K562 (cell line): ENCODE results near the gene DCAF15. TPM values are rescaled to one million over a fixed set of nuclear protein-coding genes. Genes with fewer than 3 reads are reported as not detected.

ENCODE experiments used
- BCL6 ChIP-seq: fragments of 250-450 bp; sonication (Bioruptor Pico); IDR thresholded peaks from 2 replicates; pipeline ENCODE4 v1.4.0; 2020
- CHAMP1 ChIP-seq: fragments of 450-650 bp; IDR thresholded peaks from 2 replicates; pipeline ENCODE4 v1.6.1; 2016; ENCODE audit warnings: mild to moderate bottlenecking
- ELF4 ChIP-seq: fragments of 450-650 bp; formaldehyde crosslinking; IDR thresholded peaks from 2 replicates; pipeline ENCODE4 v1.4.0; 2022; ENCODE audit warnings: missing genetic modification characterization
- HBP1 ChIP-seq: fragments of 450-650 bp; formaldehyde crosslinking; IDR thresholded peaks from 2 replicates; pipeline ENCODE4 v1.4.0; 2022; ENCODE audit warnings: missing genetic modification characterization
- KDM1A ChIP-seq, 2 experiments: fragments of 450-650 bp; IDR thresholded peaks; 2 replicates each; pipeline ENCODE4 v1.6.1; 2016; ENCODE audit warnings: mild to moderate bottlenecking in 2 of 2
- LARP7 ChIP-seq: fragments of 450-650 bp; IDR thresholded peaks from 2 replicates; pipeline ENCODE4 v1.6.1; 2016
- MEF2D ChIP-seq: conservative IDR thresholded peaks from 2 replicates; pipeline ENCODE4 v1.6.1; 2016; ENCODE audit warnings: low read depth, missing genetic modification characterization, missing compliant biosample characterization
- NBN ChIP-seq: fragments of 450-650 bp; IDR thresholded peaks from 2 replicates; pipeline ENCODE4 v1.6.1; 2016; ENCODE audit warnings: low read depth, mild to moderate bottlenecking
- NFE2 ChIP-seq: IDR thresholded peaks from 2 replicates; pipeline ENCODE4 v1.6.1; 2014; ENCODE audit warnings: antibody characterized with exemption, low read depth
- NFYB ChIP-seq: IDR thresholded peaks from 2 replicates; pipeline ENCODE4 v1.6.1; 2011; ENCODE audit warnings: mild to moderate bottlenecking, moderate library complexity; ENCODE audit not compliant: insufficient read length; ENCODE audit errors: extremely low read depth
- PML ChIP-seq: IDR thresholded peaks from 2 replicates; pipeline ENCODE4 v1.6.1; 2012; ENCODE audit warnings: low read length, inconsistent platforms
- SMARCE1 ChIP-seq: fragments of 450-650 bp; IDR thresholded peaks from 2 replicates; pipeline ENCODE4 v1.7.1; 2016; ENCODE audit warnings: mild to moderate bottlenecking
- SNIP1 ChIP-seq: fragments of 450-650 bp; IDR thresholded peaks from 2 replicates; pipeline ENCODE4 v1.7.1; 2017; ENCODE audit warnings: low read depth, mild to moderate bottlenecking
- SOX6 ChIP-seq: fragments of 450-650 bp; IDR thresholded peaks from 2 replicates; pipeline ENCODE4 v1.6.1; 2014; ENCODE audit warnings: mild to moderate bottlenecking
- TSC22D4 ChIP-seq: fragments of 450-650 bp; IDR thresholded peaks from 2 replicates; pipeline ENCODE4 v1.6.1; 2016; ENCODE audit warnings: missing genetic modification characterization, missing biosample characterization, control low read depth
- VEZF1 ChIP-seq: fragments of 200-800 bp; sonication (Bioruptor generic); IDR thresholded peaks from 2 replicates; pipeline ENCODE4 v1.6.1; 2017; ENCODE audit warnings: missing genetic modification characterization, missing compliant biosample characterization
- ZNF23 ChIP-seq: fragments of 250-450 bp; sonication (Bioruptor Pico); IDR thresholded peaks from 2 replicates; pipeline ENCODE4 v1.4.0; 2020; ENCODE audit warnings: mild to moderate bottlenecking
- ZNF551 ChIP-seq: fragments of 250-450 bp; sonication (Bioruptor Pico); IDR thresholded peaks from 2 replicates; pipeline ENCODE4 v1.5.0; 2021; ENCODE audit warnings: mild to moderate bottlenecking, moderate library complexity
- ZNF586 ChIP-seq: fragments of 450-650 bp; formaldehyde crosslinking; conservative IDR thresholded peaks from 2 replicates; pipeline ENCODE4 v1.4.0; 2020; ENCODE audit warnings: mild to moderate bottlenecking, moderate library complexity
- polyA plus RNA-seq, 8 experiments: library from polyadenylated mRNA; depleted of rRNA in 4 of 8; stranded (reverse) in 5 of 8; unstranded in 3 of 8; fragments of >200 nt; fragmentation: Nextera tagmentation in 2 of 8; fragmentation: Illumina TruSeq in 1 of 8; extraction: Ambion mirVana in 2 of 8; extraction: Trizol in 1 of 8; gene quantifications; 2 replicates each; pipeline versions ENCODE4 v1.2.1 to v1.2.3, GENCODE V29; 2011 to 2014; ENCODE audit warnings: inconsistent platforms in 1 of 8, missing spikeins in 1 of 8
- total RNA-seq, 7 experiments: library from RNA; depleted of rRNA in 6 of 7; stranded (reverse); fragments of >200 nt in 6 of 7; fragmentation: Illumina TruSeq in 2 of 7; extraction: Trizol in 2 of 7; gene quantifications; 2 replicates each; pipeline versions ENCODE4 v1.2.1 to v1.2.3, GENCODE V29; 2011 to 2021; ENCODE audit warnings: low replicate concordance in 1 of 7
- TF ChIP-seq, protein P1 (sequence below): fragments of 250-450 bp; sonication (Bioruptor Pico); IDR thresholded peaks from 2 replicates; pipeline ENCODE4 v1.5.0; 2020; ENCODE audit warnings: mild to moderate bottlenecking
- TF ChIP-seq, protein P2 (sequence below): fragments of 250-450 bp; sonication (Bioruptor Pico); IDR thresholded peaks from 2 replicates; pipeline ENCODE4 v1.5.0; 2021

Gene DCAF15
- total and polyA plus RNA-seq, 9 of the 15 experiments (the other 6 are each of a cell fraction or from before 2014, with no cell fraction given): 0.17 to 68.5 (median 27.7) TPM

- no peak for TF ChIP-seq TSC22D4 (tag)
- no peak for TF ChIP-seq BCL6 (CRISPR knock-in tag)
- peak; percentile 96 for TF ChIP-seq VEZF1 (CRISPR knock-in tag)
- no peak for TF ChIP-seq ZNF551
- TF ChIP-seq HBP1 (CRISPR knock-in tag): no peak
- no peak for TF ChIP-seq NFE2
- no peak for TF ChIP-seq CHAMP1
- TF ChIP-seq ZNF23: 0 out of 2 replicates have a peak, but pooled peaks have one; percentile 19
- TF ChIP-seq MEF2D (tag): peak; percentile 35; the same call in 1 of the 2 replicates
- no peak for TF ChIP-seq SOX6
- 0 out of 2 replicates have a peak, but pooled peaks have one; percentile 61 for TF ChIP-seq LARP7
- no peak for TF ChIP-seq PML
- TF ChIP-seq SMARCE1: peak; percentile 56
- TF ChIP-seq KDM1A (IDR thresholded peaks at IDR 0.05): peak; percentile 99 to 100
- TF ChIP-seq, protein P1, sequence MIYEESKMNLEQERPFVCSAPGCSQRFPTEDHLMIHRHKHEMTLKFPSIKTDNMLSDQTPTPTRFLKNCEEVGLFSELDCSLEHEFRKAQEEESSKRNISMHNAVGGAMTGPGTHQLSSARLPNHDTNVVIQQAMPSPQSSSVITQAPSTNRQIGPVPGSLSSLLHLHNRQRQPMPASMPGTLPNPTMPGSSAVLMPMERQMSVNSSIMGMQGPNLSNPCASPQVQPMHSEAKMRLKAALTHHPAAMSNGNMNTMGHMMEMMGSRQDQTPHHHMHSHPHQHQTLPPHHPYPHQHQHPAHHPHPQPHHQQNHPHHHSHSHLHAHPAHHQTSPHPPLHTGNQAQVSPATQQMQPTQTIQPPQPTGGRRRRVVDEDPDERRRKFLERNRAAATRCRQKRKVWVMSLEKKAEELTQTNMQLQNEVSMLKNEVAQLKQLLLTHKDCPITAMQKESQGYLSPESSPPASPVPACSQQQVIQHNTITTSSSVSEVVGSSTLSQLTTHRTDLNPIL (CRISPR knock-in tag): no peak
- peak; percentile 78 for TF ChIP-seq NBN
- TF ChIP-seq ZNF586 (CRISPR knock-in tag): no peak
- peak; percentile 13 for TF ChIP-seq NFYB
- 0 out of 2 replicates have a peak, but pooled peaks have one; percentile 42 for TF ChIP-seq SNIP1
- no peak for TF ChIP-seq ELF4 (CRISPR knock-in tag)
- TF ChIP-seq, protein P2, sequence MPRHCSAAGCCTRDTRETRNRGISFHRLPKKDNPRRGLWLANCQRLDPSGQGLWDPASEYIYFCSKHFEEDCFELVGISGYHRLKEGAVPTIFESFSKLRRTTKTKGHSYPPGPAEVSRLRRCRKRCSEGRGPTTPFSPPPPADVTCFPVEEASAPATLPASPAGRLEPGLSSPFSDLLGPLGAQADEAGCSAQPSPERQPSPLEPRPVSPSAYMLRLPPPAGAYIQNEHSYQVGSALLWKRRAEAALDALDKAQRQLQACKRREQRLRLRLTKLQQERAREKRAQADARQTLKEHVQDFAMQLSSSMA (CRISPR knock-in tag): no peak
Observed at GRCh38 chr19:14005349-14006084, 53.2 kb downstream of the DCAF15 start (continued).
